Natural killer cell (primary cell): ENCODE measurements around the gene TMEM240. TPM values are rescaled to one million over a fixed set of nuclear protein-coding genes. Genes with fewer than 3 reads are reported as not detected.
A peak's percentile ranks its signal among the peaks of the same experiment; 100 is the strongest.

Experiments
- ATAC-seq, 3 donors: fragments of 150-1000 bp in 2 of 3; fragments of 200-7000 bp in 1 of 3; cut with Tn5 transposase; 1 replicate in 1 of 3; 2 replicates in 2 of 3; pipeline ENCODE4 v1.10.0; 2021; ENCODE audit warnings: mild to moderate bottlenecking in 2 of 3, moderate library complexity in 2 of 3
- DNase-seq, 2 donors: peaks; one replicate each; pipeline versions ENCODE4 v3.0.0 to v3.0.0-alpha.2; 2013 to 2021; ENCODE audit warnings: mixed read lengths in 1 of 2
- H3K27ac ChIP-seq: one replicate; pipeline ENCODE4 v1.5.1; 2013; ENCODE audit warnings: mild to moderate bottlenecking, low read length
- H3K27me3 ChIP-seq: one replicate; pipeline ENCODE4 v1.6.1; 2013; ENCODE audit warnings: low read length; ENCODE audit not compliant: control insufficient read depth, insufficient read depth
- H3K36me3 ChIP-seq: one replicate; pipeline ENCODE4 v1.6.1; 2013; ENCODE audit warnings: low read length; ENCODE audit not compliant: control insufficient read depth, insufficient read depth
- H3K4me1 ChIP-seq: one replicate; pipeline ENCODE4 v1.6.1; 2013; ENCODE audit warnings: low read length; ENCODE audit not compliant: control insufficient read depth, insufficient read depth
- H3K4me3 ChIP-seq: one replicate; pipeline ENCODE4 v1.5.1; 2013; ENCODE audit warnings: low read length
- H3K9me3 ChIP-seq: one replicate; pipeline ENCODE4 v1.6.1; 2013; ENCODE audit warnings: low read length; ENCODE audit not compliant: control insufficient read depth, insufficient read depth
- H3K27ac Mint-ChIP-seq, 2 donors: one replicate each; pipeline ENCODE4 v1.8.0; 2022; ENCODE audit warnings: mild to moderate bottlenecking in 2 of 2, mixed read lengths in 2 of 2, moderate library complexity in 1 of 2
- H3K27me3 Mint-ChIP-seq, 2 donors: one replicate each; pipeline ENCODE4 v1.8.0; 2022; ENCODE audit warnings: low read depth in 2 of 2, mixed read lengths in 2 of 2
- H3K36me3 Mint-ChIP-seq: one replicate; pipeline ENCODE4 v1.8.0; 2022; ENCODE audit warnings: mixed read lengths
- H3K4me1 Mint-ChIP-seq, 2 donors: one replicate each; pipeline ENCODE4 v1.8.0; 2022; ENCODE audit warnings: mixed read lengths in 2 of 2
- H3K4me3 Mint-ChIP-seq: one replicate; pipeline ENCODE4 v1.8.0; 2022; ENCODE audit warnings: mild to moderate bottlenecking, moderate library complexity, mixed read lengths
- H3K9me3 Mint-ChIP-seq, 2 donors: one replicate each; pipeline ENCODE4 v1.8.0; 2022; ENCODE audit warnings: mixed read lengths in 2 of 2
- WGBS: methylation state at CpG from one replicate; pipeline ENCODE4 v1.1.7; 2013; ENCODE audit warnings: missing lambda C conversion rate; ENCODE audit not compliant: insufficient coverage; 5-methylcytosine and 5-hydroxymethylcytosine counted together
- intact Hi-C: fragments of 100-400 bp; cut with micrococcal nuclease; formaldehyde crosslinking; loops from one replicate; pipeline ENCODE4 v1.14.2; 2022
- total RNA-seq, 4 donors: library from RNA; stranded (reverse); fragments of 120-200 nt in 1 of 4; gene quantifications; one replicate each; pipeline versions ENCODE4 v1.2.3 to v1.2.4, GENCODE V29; 2013 to 2022
- TF ChIP-seq, protein P1 (sequence below): fragments of 200-600 bp; IDR thresholded peaks from one replicate; pipeline ENCODE4 v1.8.0; 2022; ENCODE audit warnings: antibody characterized with exemption

The TMEM240 gene
- total RNA-seq, 3 donors from 2014 or later (not counting 1 experiment from before 2014, with no cell fraction given), result 0.35 to 1.00 (median 0.83) TPM

DNA sequence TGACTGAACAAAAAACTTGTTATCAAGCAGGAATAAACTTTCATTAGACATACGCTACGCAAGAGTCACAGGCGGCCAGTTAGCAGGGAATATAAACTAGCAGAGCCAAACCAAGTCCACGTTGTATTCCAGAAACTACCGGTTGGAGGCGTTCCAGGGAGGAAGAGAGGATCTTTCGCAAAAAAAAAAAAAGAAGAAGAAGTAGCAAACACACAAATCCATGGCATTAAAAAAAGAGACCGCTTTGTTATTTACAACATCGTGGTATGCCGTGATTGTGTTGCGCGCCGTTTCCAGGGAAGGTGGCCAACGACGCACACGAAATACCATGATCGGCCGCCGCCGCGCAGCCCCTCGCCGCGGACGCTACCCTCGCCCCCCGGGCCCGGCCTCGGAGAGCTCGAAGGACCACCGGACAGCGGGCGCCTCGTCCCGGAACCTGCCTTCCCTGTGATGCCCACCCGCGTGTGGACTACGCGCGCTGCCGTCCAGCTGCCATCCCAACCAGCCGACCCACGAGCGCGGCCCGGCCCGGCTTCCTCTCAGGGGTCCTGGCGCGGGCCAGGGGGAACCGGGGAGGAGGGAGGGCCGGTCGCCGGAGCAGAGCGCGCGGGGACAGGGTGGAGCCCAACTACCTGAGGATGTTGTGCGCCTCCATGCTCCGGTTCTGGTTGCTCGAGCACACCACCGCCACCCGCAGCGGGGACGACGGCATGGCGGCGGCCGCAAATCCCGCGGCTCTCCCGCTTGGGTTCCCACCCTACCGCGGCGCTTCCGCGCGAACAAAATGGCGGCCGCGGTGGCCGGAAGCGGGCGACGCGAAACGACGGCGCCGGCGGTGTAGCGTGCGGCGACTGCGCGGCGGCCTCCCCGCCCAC lies 33.7 kb upstream of the TMEM240 start:
- Mint-ChIP-seq H3K4me1 (peaks cover 29 to 30% of the 10 kb centered on the region in 2 donors), H3K4me3 (peak overlapping the region; percentile 99), H3K36me3 (no peaks in the 10 kb centered on the region), H3K9me3 (no peaks in the 10 kb centered on the region), H3K27ac (peak overlapping the region; percentile 99), H3K27me3 (peaks cover 0 to 4% of the 10 kb centered on the region in 2 donors)
- DNase-seq, result peak in 1 of 2 donors; percentile 90
- under 1% methylated on average over 96 of the region's 96 CpGs for WGBS
- Histone ChIP-seq H3K9me3 (no peaks in the 10 kb centered on the region), H3K4me1 (peaks cover 45% of the 10 kb centered on the region), H3K4me3 (peak overlapping the region; percentile 84), H3K27me3 (no peaks in the 10 kb centered on the region), H3K36me3 (peaks cover 11% of the 10 kb centered on the region), H3K27ac (peak overlapping the region; percentile 95)
- ATAC-seq, result peak; percentile 77 to 87 (median 84)
- TF ChIP-seq, protein P1, sequence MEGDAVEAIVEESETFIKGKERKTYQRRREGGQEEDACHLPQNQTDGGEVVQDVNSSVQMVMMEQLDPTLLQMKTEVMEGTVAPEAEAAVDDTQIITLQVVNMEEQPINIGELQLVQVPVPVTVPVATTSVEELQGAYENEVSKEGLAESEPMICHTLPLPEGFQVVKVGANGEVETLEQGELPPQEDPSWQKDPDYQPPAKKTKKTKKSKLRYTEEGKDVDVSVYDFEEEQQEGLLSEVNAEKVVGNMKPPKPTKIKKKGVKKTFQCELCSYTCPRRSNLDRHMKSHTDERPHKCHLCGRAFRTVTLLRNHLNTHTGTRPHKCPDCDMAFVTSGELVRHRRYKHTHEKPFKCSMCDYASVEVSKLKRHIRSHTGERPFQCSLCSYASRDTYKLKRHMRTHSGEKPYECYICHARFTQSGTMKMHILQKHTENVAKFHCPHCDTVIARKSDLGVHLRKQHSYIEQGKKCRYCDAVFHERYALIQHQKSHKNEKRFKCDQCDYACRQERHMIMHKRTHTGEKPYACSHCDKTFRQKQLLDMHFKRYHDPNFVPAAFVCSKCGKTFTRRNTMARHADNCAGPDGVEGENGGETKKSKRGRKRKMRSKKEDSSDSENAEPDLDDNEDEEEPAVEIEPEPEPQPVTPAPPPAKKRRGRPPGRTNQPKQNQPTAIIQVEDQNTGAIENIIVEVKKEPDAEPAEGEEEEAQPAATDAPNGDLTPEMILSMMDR, result no peak
- intact Hi-C loops, result loop anchor here (2.0 to 10.0 kb wide), 2 partner anchors 41 to 101 kb away; partner anchors contain the start of gene MIB2

DNA sequence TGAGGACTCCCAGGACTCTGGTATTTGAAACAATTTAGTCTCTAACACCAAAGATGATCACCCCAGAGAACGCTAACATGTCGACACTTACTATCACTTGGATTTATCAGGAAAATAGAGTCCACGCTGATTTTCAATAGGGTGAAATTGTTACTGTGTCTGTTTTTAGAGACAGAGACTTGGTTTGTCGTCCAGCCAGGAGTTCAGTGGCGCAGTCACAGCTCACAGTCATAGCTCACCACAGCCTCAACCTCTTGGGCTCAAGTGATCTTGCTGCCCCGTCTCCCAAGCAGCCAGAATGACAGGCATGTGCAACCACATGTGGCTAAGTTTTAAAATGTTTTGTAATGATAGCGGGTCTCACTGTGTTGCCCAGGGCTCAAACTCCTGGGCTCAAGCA lies 28.9 kb upstream of the TMEM240 start:
- no peak for DNase-seq
- H3K9me3 Mint-ChIP-seq, result no peaks in the 10 kb centered on the region
- peak overlapping the region in 1 of 2 donors; percentile 50 for H3K27ac Mint-ChIP-seq
- H3K4me3 Mint-ChIP-seq, result no peak overlapping the region
- Histone ChIP-seq H3K27ac (no peak overlapping the region), H3K36me3 (peaks cover 17% of the 10 kb centered on the region), H3K4me1 (peaks cover 48% of the 10 kb centered on the region), H3K27me3 (no peaks in the 10 kb centered on the region), H3K9me3 (no peaks in the 10 kb centered on the region), H3K4me3 (no peak overlapping the region)
- no peaks in the 10 kb centered on the region for H3K27me3 Mint-ChIP-seq
- no peaks in the 10 kb centered on the region for H3K36me3 Mint-ChIP-seq
- TF ChIP-seq, protein P1, result no peak
- intact Hi-C loops, result no loop called here
- H3K4me1 Mint-ChIP-seq, result peaks cover 40 to 42% of the 10 kb centered on the region in 2 donors
- WGBS, result 88% methylated on average over 6 of the region's 7 CpGs
- ATAC-seq, result no peak

DNA sequence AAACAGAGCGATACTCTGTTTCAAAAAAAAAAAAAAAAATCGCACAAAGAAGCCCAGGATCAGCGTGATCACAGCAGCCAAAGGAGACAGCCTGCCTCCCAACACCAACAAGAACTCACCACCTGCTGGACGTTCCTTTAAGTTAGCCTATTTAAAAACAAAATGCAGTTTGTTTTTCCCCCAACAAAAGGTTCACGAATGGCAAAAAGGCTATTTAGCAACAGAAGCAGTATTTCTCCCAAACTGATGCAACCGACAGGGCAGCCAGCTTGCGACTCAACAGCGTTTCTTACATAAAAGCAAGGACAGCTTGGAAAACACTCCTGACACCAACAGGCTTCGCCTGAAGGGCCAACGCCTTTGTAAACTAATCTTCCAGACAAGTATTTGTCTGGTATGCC lies 27.5 kb upstream of the TMEM240 start:
- H3K4me1 ChIP-seq, result peaks cover 38% of the 10 kb centered on the region
- ATAC-seq (no peak), DNase-seq (no peak)
- Mint-ChIP-seq H3K36me3 (no peaks in the 10 kb centered on the region), H3K4me3 (peak overlapping the region; percentile 13), H3K27me3 (no peaks in the 10 kb centered on the region), H3K27ac (peak overlapping the region; percentile 71 to 80), H3K4me1 (peaks cover 34 to 35% of the 10 kb centered on the region in 2 donors), H3K9me3 (no peaks in the 10 kb centered on the region)
- no peaks in the 10 kb centered on the region for H3K27me3 ChIP-seq
- 86% methylated on average over 10 of the region's 10 CpGs for WGBS
- no peaks in the 10 kb centered on the region for H3K9me3 ChIP-seq
- intact Hi-C loops, result no loop called here
- H3K36me3 ChIP-seq, result peaks cover 30% of the 10 kb centered on the region
- H3K4me3 ChIP-seq, result no peak overlapping the region
- H3K27ac ChIP-seq, result no peak overlapping the region
- TF ChIP-seq, protein P1, result no peak
